HFF-Myc (cell line): Measurements from ENCODE around the gene WFDC1.

Source experiments
- DNase-seq: peaks from one replicate; pipeline ENCODE4 v3.0.0-alpha.2; 2011; ENCODE audit warnings: low read depth; ENCODE audit errors: extremely low read depth
- H3K4me3 ChIP-seq: replicated peaks from 2 replicates; pipeline ENCODE4 v1.5.1; 2011; ENCODE audit warnings: low read depth, mild to moderate bottlenecking, control low read depth, low read length
- TF ChIP-seq, protein P1 (sequence below): IDR thresholded peaks from 2 replicates; pipeline ENCODE4 v1.5.1; 2012; ENCODE audit warnings: mild to moderate bottlenecking, low read depth, low read length, control low read depth; ENCODE audit errors: missing control alignments

WFDC1 gene

DNA sequence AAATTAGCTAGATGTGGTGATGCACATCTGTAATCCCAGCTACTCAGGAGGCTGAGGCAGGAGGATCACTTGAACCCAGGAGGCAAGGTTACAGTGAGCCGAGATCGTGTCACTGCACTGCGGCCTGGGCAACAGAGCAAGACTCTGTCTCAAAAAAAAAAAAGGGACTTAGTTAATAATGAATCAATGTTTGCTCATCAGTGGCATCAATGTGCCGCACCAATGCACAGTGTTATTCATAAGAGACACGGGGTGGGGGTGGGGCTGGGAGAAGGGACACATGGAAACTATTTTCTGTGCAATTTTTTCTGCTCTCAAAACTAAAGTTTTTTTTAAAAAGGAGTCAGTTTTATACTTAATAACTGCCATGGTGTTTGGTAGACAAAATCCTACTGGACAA lies 66.9 kb downstream of the WFDC1 start:
- H3K4me3 ChIP-seq: no peak overlapping the region
- TF ChIP-seq, protein P1, sequence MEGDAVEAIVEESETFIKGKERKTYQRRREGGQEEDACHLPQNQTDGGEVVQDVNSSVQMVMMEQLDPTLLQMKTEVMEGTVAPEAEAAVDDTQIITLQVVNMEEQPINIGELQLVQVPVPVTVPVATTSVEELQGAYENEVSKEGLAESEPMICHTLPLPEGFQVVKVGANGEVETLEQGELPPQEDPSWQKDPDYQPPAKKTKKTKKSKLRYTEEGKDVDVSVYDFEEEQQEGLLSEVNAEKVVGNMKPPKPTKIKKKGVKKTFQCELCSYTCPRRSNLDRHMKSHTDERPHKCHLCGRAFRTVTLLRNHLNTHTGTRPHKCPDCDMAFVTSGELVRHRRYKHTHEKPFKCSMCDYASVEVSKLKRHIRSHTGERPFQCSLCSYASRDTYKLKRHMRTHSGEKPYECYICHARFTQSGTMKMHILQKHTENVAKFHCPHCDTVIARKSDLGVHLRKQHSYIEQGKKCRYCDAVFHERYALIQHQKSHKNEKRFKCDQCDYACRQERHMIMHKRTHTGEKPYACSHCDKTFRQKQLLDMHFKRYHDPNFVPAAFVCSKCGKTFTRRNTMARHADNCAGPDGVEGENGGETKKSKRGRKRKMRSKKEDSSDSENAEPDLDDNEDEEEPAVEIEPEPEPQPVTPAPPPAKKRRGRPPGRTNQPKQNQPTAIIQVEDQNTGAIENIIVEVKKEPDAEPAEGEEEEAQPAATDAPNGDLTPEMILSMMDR: no peak
- DNase-seq: no peak

DNA sequence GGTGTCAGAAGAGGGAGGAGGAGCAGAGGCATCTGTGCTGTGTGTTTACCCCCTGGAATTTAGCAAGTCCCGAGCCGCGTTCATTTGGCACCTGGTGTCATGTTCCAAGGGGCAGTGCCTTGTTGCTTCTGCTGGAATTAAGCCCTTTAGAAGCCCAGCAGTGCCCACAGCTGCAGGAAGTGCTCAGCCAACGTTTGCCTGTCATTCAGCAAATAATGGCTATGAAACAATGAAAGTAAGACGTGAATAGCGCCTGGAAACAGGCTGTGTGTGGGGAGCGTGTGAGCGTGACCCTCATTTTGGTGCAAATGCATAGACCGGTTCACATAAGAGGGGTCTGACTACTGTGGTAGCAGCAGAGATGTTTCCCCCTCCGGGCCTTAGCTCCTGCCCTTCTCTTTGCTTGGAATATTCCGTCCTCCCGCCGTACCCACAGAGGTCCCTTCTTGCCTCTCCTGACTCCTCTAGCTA lies 67.8 kb downstream of the WFDC1 start:
- TF ChIP-seq, protein P1: no peak
- no peak overlapping the region for H3K4me3 ChIP-seq
- DNase-seq: no peak

DNA sequence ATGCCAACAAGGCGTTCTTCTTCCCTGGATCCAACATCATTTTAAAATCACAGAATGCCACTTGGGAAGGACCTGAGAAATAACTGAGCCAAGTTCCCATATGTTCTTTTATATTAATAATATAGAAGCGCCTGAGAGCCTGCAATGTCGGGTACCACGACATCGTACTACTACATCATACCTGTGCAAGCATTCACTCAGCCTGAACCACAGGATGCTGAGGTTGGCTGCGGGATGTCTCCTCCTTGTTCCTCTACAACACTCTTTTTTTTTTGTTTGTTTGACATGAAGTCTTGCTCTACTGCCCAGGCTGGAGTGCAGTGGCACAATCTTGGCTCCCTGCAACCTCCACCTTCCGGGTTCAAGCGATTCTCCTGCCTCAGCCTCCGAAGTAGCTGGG lies 71.5 kb downstream of the WFDC1 start:
- no peak for DNase-seq
- TF ChIP-seq, protein P1: no peak
- H3K4me3 ChIP-seq: no peak overlapping the region

DNA sequence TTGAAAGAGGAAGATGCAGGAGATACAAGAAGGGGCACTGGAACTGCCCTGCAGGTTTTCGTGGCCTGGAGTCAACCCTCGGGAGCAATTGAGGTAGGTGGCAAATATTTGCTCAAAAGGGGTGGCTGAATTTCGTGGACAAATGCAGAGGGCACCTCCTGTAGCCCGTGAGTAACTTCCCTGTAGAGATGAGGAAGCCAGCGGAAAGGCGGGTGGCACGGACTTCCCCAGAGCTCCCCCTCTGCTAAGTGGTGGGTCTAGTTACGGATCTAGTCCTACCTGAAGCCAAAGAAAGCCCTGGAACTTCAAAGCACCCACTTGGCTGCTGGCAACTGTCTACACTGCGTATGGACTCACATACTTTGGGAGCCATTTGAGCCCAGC lies 72.6 kb downstream of the WFDC1 start:
- TF ChIP-seq, protein P1: no peak
- H3K4me3 ChIP-seq: no peak overlapping the region
- no peak for DNase-seq

DNA sequence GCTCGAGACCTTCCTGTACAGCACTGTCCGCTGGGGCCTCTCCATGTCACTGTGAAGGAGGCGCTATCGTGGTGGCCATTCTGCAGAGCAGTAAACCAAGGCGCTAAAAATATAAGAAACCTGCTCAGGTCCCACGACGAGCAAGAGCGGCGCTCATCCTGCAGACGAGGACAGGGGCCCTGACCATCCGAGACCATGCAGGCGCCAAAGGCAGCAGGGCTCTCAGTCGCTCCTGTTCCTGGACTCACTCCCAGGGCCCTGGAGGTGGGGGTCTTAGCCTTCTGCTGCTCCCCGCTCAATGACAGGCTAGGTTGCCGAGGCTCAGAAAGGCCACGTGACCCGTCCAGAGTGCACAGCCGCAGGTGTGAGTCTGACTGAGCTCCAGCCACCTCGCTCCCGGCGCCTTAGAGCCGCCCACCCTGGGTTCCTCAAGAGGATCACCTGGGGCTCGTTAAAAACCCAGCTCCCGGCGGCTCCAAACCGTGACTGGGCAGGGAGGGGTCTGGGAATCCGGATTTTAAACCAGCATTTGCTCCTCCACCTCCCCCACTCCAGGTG lies 73.2 kb downstream of the WFDC1 start:
- DNase-seq: no peak
- H3K4me3 ChIP-seq: no peak overlapping the region
- TF ChIP-seq, protein P1: no peak

DNA sequence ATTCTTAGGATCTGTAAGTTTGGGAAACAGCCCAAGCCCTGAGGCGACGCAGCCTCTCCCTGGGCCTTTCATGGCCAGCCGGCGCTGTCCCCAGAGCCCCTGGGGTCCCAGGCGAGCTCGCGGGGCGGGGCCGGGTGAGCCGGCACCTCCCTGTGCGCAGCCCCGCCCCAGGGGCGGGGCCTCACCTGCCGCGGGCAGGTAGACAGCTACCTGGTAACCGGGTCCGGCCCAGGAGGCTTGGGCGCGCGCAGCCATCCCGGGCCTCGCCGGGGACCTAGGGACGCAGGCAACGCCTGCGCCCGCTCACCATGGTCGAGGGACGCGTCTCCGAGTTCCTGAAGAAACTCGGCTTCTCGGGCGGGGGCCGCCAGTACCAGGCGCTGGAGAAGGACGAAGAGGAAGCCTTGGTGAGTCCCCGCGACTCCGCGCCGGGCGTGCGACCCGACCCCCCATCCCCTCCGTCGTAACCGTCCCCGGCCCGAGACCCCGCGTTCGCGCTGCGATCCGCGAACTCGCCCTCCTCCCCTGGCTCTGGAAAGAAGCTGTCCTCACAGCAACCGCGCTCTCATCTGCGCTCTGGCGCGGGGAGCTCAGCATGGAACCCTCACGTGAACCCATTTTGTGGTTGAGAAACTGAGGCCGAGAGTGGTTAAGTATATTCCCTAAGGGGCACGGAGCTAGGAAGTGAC lies 73.8 kb downstream of the WFDC1 start, which contains the start of gene ATP2C2:
ATP2C2 (plus strand) TSS at position 231 of the 689 bp plus-strand sequence; CDS start at position 309, 78 bp downstream.
- TF ChIP-seq, protein P1: no peak
- no peak for DNase-seq

More for the DNA sequence above, 73.8 kb downstream of the WFDC1 start, which contains the start of gene ATP2C2:
- no peak within 1 kb of the TSS for H3K4me3 ChIP-seq
